Endothelial cell of umbilical vein (primary cell): ENCODE data around the gene NDUFA7. TPM values are rescaled to one million over a fixed set of nuclear protein-coding genes. Genes with fewer than 3 reads are reported as not detected.

Source experiments
- BruUV-seq: library from RNA; stranded (reverse); fragments of 400-500 nt; replicated peaks from 2 replicates; lab custom pipeline; 2021; lab: Mats Ljungman, UMichigan
- CTCF ChIA-PET: fragments of 300-600, 350-600 bp; sonication (Branson Sonifier 250); formaldehyde crosslinking; loops from one replicate; lab custom pipeline; 2021; ENCODE audit warnings: antibody characterized with exemption, inconsistent platforms; lab: Charles Lee
- POLR2A ChIA-PET: fragments of 300-600, 350-600 bp; sonication (Branson Sonifier 250); formaldehyde crosslinking; loops from one replicate; lab custom pipeline; 2021; ENCODE audit warnings: antibody characterized with exemption, inconsistent platforms; lab: Charles Lee
- DNase-seq: peaks from one replicate; pipeline ENCODE4 v3.0.0-alpha.2; 2011; ENCODE audit warnings: low read depth, low spot score
- FAIRE-seq: peaks from 2 replicates; lab custom pipeline; 2011; peaks lifted over from hg19 to GRCh38; lab: Jason Lieb, UNC
- H2AFZ ChIP-seq: 2 replicates; pipeline ENCODE4 v1.6.0; 2012; ENCODE audit warnings: low read depth, low read length, control low read depth, inconsistent platforms
- H3K27ac ChIP-seq: 2 replicates; pipeline ENCODE4 v1.5.1; 2011; ENCODE audit warnings: low read depth, mild to moderate bottlenecking, control low read depth, low read length, moderate library complexity; ENCODE audit not compliant: insufficient read depth
- H3K27me3 ChIP-seq, 2 experiments: 2 replicates each; pipeline versions ENCODE4 v1.6.0 to v1.6.1; 2011; ENCODE audit warnings: low read length in 2 of 2, mixed read lengths in 1 of 2; ENCODE audit not compliant: control insufficient read depth in 2 of 2, insufficient read depth in 2 of 2
- H3K36me3 ChIP-seq, 2 experiments: 2 replicates in 1 of 2; 3 replicates in 1 of 2; pipeline ENCODE4 v1.5.1; 2011; ENCODE audit warnings: low read length in 2 of 2, mild to moderate bottlenecking in 1 of 2, moderate library complexity in 1 of 2; ENCODE audit not compliant: control insufficient read depth in 2 of 2, insufficient read depth in 2 of 2; ENCODE audit errors: extremely low read depth in 1 of 2
- H3K4me1 ChIP-seq: 3 replicates; pipeline ENCODE4 v1.5.1; 2011; ENCODE audit warnings: mild to moderate bottlenecking, low read length; ENCODE audit not compliant: control insufficient read depth, insufficient read depth; ENCODE audit errors: extremely low read depth
- H3K4me2 ChIP-seq: 2 replicates; pipeline ENCODE4 v1.6.1; 2011; ENCODE audit warnings: low read length, control low read depth, mixed read lengths; ENCODE audit not compliant: insufficient read depth
- H3K4me3 ChIP-seq, 3 experiments: fragments of 200-600 bp in 1 of 3; sonication (generic), shearing (Covaris generic) in 1 of 3; replicated peaks in 1 of 3; 2 replicates each; pipeline ENCODE4 v1.5.1; 2011 to 2016; ENCODE audit warnings: control low read depth in 3 of 3, low read length in 3 of 3, mild to moderate bottlenecking in 2 of 3, inconsistent platforms in 1 of 3, low read depth in 1 of 3, moderate library complexity in 1 of 3; ENCODE audit not compliant: insufficient read depth in 1 of 3
- H3K79me2 ChIP-seq: 2 replicates; pipeline ENCODE4 v1.6.0; 2012; ENCODE audit warnings: low read length, inconsistent platforms; ENCODE audit not compliant: control insufficient read depth, insufficient read depth
- H3K9ac ChIP-seq: replicated peaks from 2 replicates; pipeline ENCODE3; 2011; ENCODE audit warnings: low read length, control low read depth; ENCODE audit not compliant: insufficient read depth; ENCODE audit errors: extremely low read depth
- H3K9me1 ChIP-seq: replicated peaks from 3 replicates; pipeline ENCODE4 v1.6.0; 2011; ENCODE audit warnings: mild to moderate bottlenecking, low read length; ENCODE audit not compliant: control insufficient read depth, insufficient read depth; ENCODE audit errors: extremely low read depth
- H3K9me3 ChIP-seq: replicated peaks from 2 replicates; pipeline ENCODE4 v1.5.1; 2012; ENCODE audit warnings: low read length, inconsistent platforms; ENCODE audit not compliant: control insufficient read depth, insufficient read depth
- H4K20me1 ChIP-seq: replicated peaks from 2 replicates; pipeline ENCODE3; 2011; ENCODE audit warnings: mild to moderate bottlenecking, low read length; ENCODE audit not compliant: control insufficient read depth, insufficient read depth; ENCODE audit errors: extremely low read depth
- CTCF ChIP-seq, 2 donors: IDR thresholded peaks; 1 replicate in 1 of 2; 2 replicates in 1 of 2; pipeline ENCODE4 v1.5.1; 2011; ENCODE audit warnings: low read length in 2 of 2, mild to moderate bottlenecking in 2 of 2, moderate library complexity in 2 of 2, control low read depth in 1 of 2, inconsistent platforms in 1 of 2, low read depth in 1 of 2; ENCODE audit not compliant: insufficient read depth in 1 of 2; ENCODE audit errors: extremely low read depth in 1 of 2
- EZH2 ChIP-seq: IDR thresholded peaks from 2 replicates; pipeline ENCODE4 v1.6.1; 2012; ENCODE audit warnings: borderline replicate concordance, low read depth, mild to moderate bottlenecking, moderate library complexity, low read length, inconsistent platforms; ENCODE audit not compliant: severe bottlenecking
- FOS ChIP-seq: IDR thresholded peaks from 2 replicates; pipeline ENCODE4 v1.6.1; 2011; ENCODE audit warnings: mild to moderate bottlenecking, low read length, moderate library complexity, borderline replicate concordance; ENCODE audit not compliant: insufficient read depth
- JUN ChIP-seq: IDR thresholded peaks from 2 replicates; pipeline ENCODE4 v1.6.1; 2011; ENCODE audit warnings: borderline replicate concordance, low read depth; ENCODE audit not compliant: insufficient read length, insufficient read depth
- MYC ChIP-seq: IDR thresholded peaks from one replicate; pipeline ENCODE4 v1.6.1; 2011; ENCODE audit warnings: mild to moderate bottlenecking, low read depth, low read length
- POLR2A ChIP-seq: IDR thresholded peaks from 2 replicates; pipeline ENCODE4 v1.6.1; 2012; ENCODE audit warnings: low read depth, mild to moderate bottlenecking, control low read depth, low read length
- POLR2AphosphoS5 ChIP-seq: IDR thresholded peaks from 2 replicates; pipeline ENCODE4 v1.6.1; 2012; ENCODE audit warnings: low read depth, mild to moderate bottlenecking, control low read depth, low read length, moderate library complexity; ENCODE audit not compliant: insufficient read depth
- dilution Hi-C: fragments of 300-500 bp; cut with MboI; formaldehyde crosslinking; loops from one replicate; pipeline ENCODE4 v1.15.0; 2019; ENCODE audit warnings: low sequenced_read_pairs; ENCODE audit not compliant: extremely low pct_ligation_motif_present
- intact Hi-C: fragments of 100-400 bp; cut with micrococcal nuclease; formaldehyde crosslinking; loops from one replicate; pipeline ENCODE4 v1.10.0; 2022
- polyA plus RNA-seq, 4 experiments: library from polyadenylated mRNA; depleted of rRNA in 3 of 4; stranded (reverse) in 3 of 4; unstranded in 1 of 4; fragments of >200 nt; gene quantifications; 2 replicates each; pipeline versions ENCODE4 v1.2.1 to v1.2.3, GENCODE V29; 2011 to 2012; ENCODE audit warnings: missing spikeins in 1 of 4
- total RNA-seq: library from RNA; stranded (reverse); gene quantifications from 2 replicates; pipeline ENCODE4 v1.2.3, GENCODE V29; 2021

The NDUFA7 gene
- total and polyA plus RNA-seq, 2 donors (not counting 3 experiments of a cell fraction or from before 2014, with no cell fraction given) = 60.2 to 169 TPM

DNA sequence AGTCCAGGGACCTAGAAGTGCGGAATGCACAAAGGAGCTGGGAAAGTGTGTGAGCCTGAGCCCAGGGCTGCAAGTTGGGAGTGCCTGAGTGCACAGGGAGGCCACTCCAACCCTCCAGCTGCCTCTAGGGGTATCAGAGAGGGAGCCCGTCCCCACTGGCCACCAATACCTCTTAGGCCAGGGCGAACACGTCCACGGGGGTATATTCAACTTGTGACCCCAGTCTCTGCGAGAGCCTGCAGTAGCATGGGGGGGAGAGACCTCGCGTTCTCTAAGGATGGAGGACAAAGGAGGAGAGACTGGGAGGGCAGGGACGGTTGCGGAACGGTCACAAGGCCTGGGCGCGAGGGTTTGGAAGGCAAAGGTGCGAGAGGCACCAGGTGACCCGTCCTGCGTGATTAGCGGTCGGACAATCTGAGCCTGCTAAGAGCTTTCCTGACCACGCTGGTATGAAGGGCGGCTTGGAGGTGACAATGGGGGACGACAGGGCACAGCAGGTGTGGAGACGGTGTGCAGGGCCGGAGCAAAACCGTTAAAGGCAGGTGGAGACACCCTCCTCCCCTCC lies 13.7 kb downstream of the NDUFA7 start:
- Histone ChIP-seq H3K27me3 (no peaks in the 10 kb centered on the region), H3K4me3 (peak overlapping the region; percentile 3 to 48 (median 43)), H3K9me3 (no peaks in the 10 kb centered on the region), H2AFZ (peak overlapping the region; percentile 64), H3K4me2 (peak overlapping the region; percentile 49), H3K36me3 (no peaks in the 10 kb centered on the region), H3K27ac (peak overlapping the region; percentile 69), H3K9me1 (no peaks in the 10 kb centered on the region), H4K20me1 (no peaks in the 10 kb centered on the region), H3K4me1 (peaks cover 19% of the 10 kb centered on the region), H3K79me2 (peaks cover 11% of the 10 kb centered on the region), H3K9ac (peak overlapping the region; percentile 41)
- CTCF ChIA-PET = interaction anchor here (0.5 kb wide), 1 partner anchor 11 kb away, joined by 4 read pairs; no protein-coding TSS in a partner anchor
- TSS peak; percentile 46 for BruUV-seq
- FAIRE-seq (no peak), DNase-seq (no peak)
- intact Hi-C loops = no loop called here
- dilution Hi-C loops = no loop called here
- TF ChIP-seq EZH2 (no peak), FOS (no peak), POLR2AphosphoS5 (no peak), JUN (no peak), POLR2A (no peak)
- POLR2A ChIA-PET = interaction anchor here (0.7 kb wide), 1 partner anchor 207 kb away, joined by 4 read pairs; the partner anchor contains the start of gene ZNF414

- no peaks in the 10 kb centered on the region for H3K27me3 ChIP-seq
- H3K9ac ChIP-seq = no peak overlapping the region
- no peaks in the 10 kb centered on the region for H3K9me3 ChIP-seq
- no peak overlapping the region for H3K4me3 ChIP-seq
- no peak overlapping the region for H3K27ac ChIP-seq
- FAIRE-seq = peak; percentile 50
- H3K9me1 ChIP-seq = no peaks in the 10 kb centered on the region
- H3K79me2 ChIP-seq = peaks cover 11% of the 10 kb centered on the region
- H3K4me2 ChIP-seq = peak overlapping the region; percentile 49
- dilution Hi-C loops = no loop called here
- H3K4me1 ChIP-seq = peaks cover 12% of the 10 kb centered on the region
- DNase-seq = no peak
- ChIA-PET CTCF (no interaction called here), POLR2A (no interaction called here)
- no peak overlapping the region for H2AFZ ChIP-seq
- intact Hi-C loops = no loop called here
- H4K20me1 ChIP-seq = no peaks in the 10 kb centered on the region
- H3K36me3 ChIP-seq = peaks cover 0 to 4% of the 10 kb centered on the region in 2 experiments
- BruUV-seq = no TSS peak
- TF ChIP-seq MYC (no peak), JUN (no peak), FOS (no peak), POLR2AphosphoS5 (no peak), CTCF (IDR thresholded peaks at IDR 0.05; ENCODE audit: extremely low read depth in 1 of 2, insufficient read depth in 1 of 2, low read depth in 1 of 2, low read length in 2 of 2) (no peak)
These were observed 14.7 kb downstream of the NDUFA7 start for GRCh38 chr19:8306235-8307054.
